Skeletal muscle tissue (tissue), 4 donors: Measurements from ENCODE around the gene DTX1. TPM values are rescaled to one million over a fixed set of nuclear protein-coding genes. Genes with fewer than 3 reads are reported as not detected.

ENCODE experiments used
- H3K27ac ChIP-seq: one replicate; pipeline ENCODE4 v1.7.0; 2013; ENCODE audit warnings: mild to moderate bottlenecking, low read depth, low read length, inconsistent platforms
- H3K27me3 ChIP-seq, 3 donors: one replicate each; pipeline ENCODE4 v1.7.0; 2013; ENCODE audit warnings: low read length in 3 of 3; ENCODE audit not compliant: control insufficient read depth in 3 of 3, insufficient read depth in 3 of 3
- H3K36me3 ChIP-seq, 3 donors: one replicate each; pipeline ENCODE4 v1.7.0; 2013; ENCODE audit warnings: low read length in 3 of 3; ENCODE audit not compliant: control insufficient read depth in 3 of 3, insufficient read depth in 3 of 3
- H3K4me1 ChIP-seq, 3 donors: one replicate each; pipeline ENCODE4 v1.7.0; 2013; ENCODE audit warnings: low read length in 3 of 3, mild to moderate bottlenecking in 3 of 3; ENCODE audit not compliant: control insufficient read depth in 3 of 3, insufficient read depth in 3 of 3
- H3K4me3 ChIP-seq, 3 donors: one replicate each; pipeline ENCODE4 v1.7.0; 2013; ENCODE audit warnings: low read length in 3 of 3
- H3K9ac ChIP-seq, 3 donors: one replicate each; pipeline ENCODE4 v1.7.0; 2013; ENCODE audit warnings: low read length in 3 of 3, mild to moderate bottlenecking in 3 of 3, moderate library complexity in 2 of 3, low read depth in 1 of 3
- H3K9me3 ChIP-seq, 3 donors: one replicate each; pipeline ENCODE4 v1.7.0; 2013; ENCODE audit warnings: low read length in 3 of 3; ENCODE audit not compliant: control insufficient read depth in 3 of 3
- total RNA-seq: library from RNA; depleted of rRNA; stranded (reverse); fragments of >200 nt; gene quantifications from one replicate; pipeline ENCODE4 v1.2.3, GENCODE V29; 2014
- donor health status: Osteomylitis.

DTX1 gene
- total RNA-seq, 1 donor from 2014 or later, result 3.1 TPM

- Histone ChIP-seq H3K27me3 (peaks cover 0 to 2% (median 0%) of the 10 kb centered on the region in 3 donors), H3K36me3 (no peaks in the 10 kb centered on the region), H3K27ac (no peak overlapping the region), H3K4me1 (no peaks in the 10 kb centered on the region), H3K4me3 (no peak overlapping the region), H3K9ac (no peak overlapping the region), H3K9me3 (no peaks in the 10 kb centered on the region)
Measured at GRCh38 chr12:113142886-113143332, 86.4 kb downstream of the DTX1 start.

- H3K4me1 ChIP-seq, result no peaks in the 10 kb centered on the region
- no peak overlapping the region for H3K9ac ChIP-seq
- H3K36me3 ChIP-seq, result no peaks in the 10 kb centered on the region
- H3K4me3 ChIP-seq, result no peak overlapping the region
- H3K9me3 ChIP-seq, result no peaks in the 10 kb centered on the region
- no peak overlapping the region for H3K27ac ChIP-seq
- H3K27me3 ChIP-seq, result peaks cover 0 to 2% (median 0%) of the 10 kb centered on the region in 3 donors
Measured at GRCh38 chr12:113143959-113144358, 87.4 kb downstream of the DTX1 start.

- H3K4me3 ChIP-seq, result no peak overlapping the region
- no peak overlapping the region for H3K9ac ChIP-seq
- no peak overlapping the region for H3K27ac ChIP-seq
- H3K4me1 ChIP-seq, result no peaks in the 10 kb centered on the region
- no peaks in the 10 kb centered on the region for H3K36me3 ChIP-seq
- peaks cover 2 to 5% (median 4%) of the 10 kb centered on the region in 3 donors for H3K27me3 ChIP-seq
- no peaks in the 10 kb centered on the region for H3K9me3 ChIP-seq
Measured at GRCh38 chr12:113144806-113145205, 88.3 kb downstream of the DTX1 start.

- Histone ChIP-seq H3K27me3 (peaks cover 4 to 15% (median 8%) of the 10 kb centered on the region in 3 donors), H3K36me3 (no peaks in the 10 kb centered on the region), H3K9ac (no peak overlapping the region), H3K4me1 (no peaks in the 10 kb centered on the region), H3K9me3 (no peaks in the 10 kb centered on the region), H3K27ac (no peak overlapping the region), H3K4me3 (no peak overlapping the region)
Measured at GRCh38 chr12:113145720-113146551, 89.4 kb downstream of the DTX1 start.

GRCh38 chr12:113146999-113147398 lies 90.5 kb downstream of the DTX1 start:
- Histone ChIP-seq H3K9ac (no peak overlapping the region), H3K4me1 (no peaks in the 10 kb centered on the region), H3K9me3 (no peaks in the 10 kb centered on the region)

More at GRCh38 chr12:113146999-113147398, 90.5 kb downstream of the DTX1 start:
- Histone ChIP-seq H3K27me3 (peaks cover 11 to 23% (median 12%) of the 10 kb centered on the region in 3 donors), H3K4me3 (no peak overlapping the region), H3K36me3 (no peaks in the 10 kb centered on the region), H3K27ac (no peak overlapping the region)

Other genes starting within 250 kb of the DTX1 start
- 8.9 TPM for gene OAS1, start 149.8 kb upstream of the DTX1 start, total RNA-seq
- gene OAS3, start 118.3 kb upstream of the DTX1 start, total RNA-seq, result 6.3 TPM
- gene OAS2, start 78.2 kb upstream of the DTX1 start, total RNA-seq, result 6.8 TPM
- gene RASAL1, start 79.0 kb downstream of the DTX1 start, total RNA-seq, result not detected
- not detected for gene CFAP73, start 93.0 kb downstream of the DTX1 start, total RNA-seq
- 29.7 TPM for gene DDX54, start 128.7 kb downstream of the DTX1 start, total RNA-seq
- 10.4 TPM for gene RITA1, start 129.0 kb downstream of the DTX1 start, total RNA-seq
- 11.0 TPM for gene TPCN1, start 164.7 kb downstream of the DTX1 start, total RNA-seq